Measurements from ENCODE around the gene USE1. TPM values are rescaled to one million over a fixed set of nuclear protein-coding genes. Genes with fewer than 3 reads are reported as not detected.
A peak's percentile ranks its signal among the peaks of the same experiment; 100 is the strongest.

USE1 gene
- total and polyA plus RNA-seq, 9 of the 15 experiments (the other 6 are each of a cell fraction or from before 2014, with no cell fraction given): 17.3 to 52.4 (median 34.0) TPM

- TF ChIP-seq ZBTB40 (IDR thresholded peaks at IDR 0.05) (0 out of 2 replicates have a peak, but pooled peaks have one; percentile 38), ZBTB40 (CRISPR knock-in tag; IDR thresholded peaks at IDR 0.05) (no peak), HCFC1 (IDR thresholded peaks at IDR 0.05; ENCODE audit: low read depth, low read length) (peak; percentile 46; the same call in 1 of the 2 replicates), NRF1 (conservative IDR thresholded peaks at IDR 0.05 in 1 of 2, IDR thresholded peaks at IDR 0.05 in 1 of 2) (peak; percentile 32 to 62; a peak in 3 of 4 replicates), NBN (IDR thresholded peaks at IDR 0.05; ENCODE audit: low read depth) (0 out of 2 replicates have a peak, but pooled peaks have one; percentile 81), NR2C2 (CRISPR knock-in tag; IDR thresholded peaks at IDR 0.05) (no peak), NR2C2 (tag; IDR thresholded peaks at IDR 0.05) (no peak)
- TF ChIP-seq, protein P1, sequence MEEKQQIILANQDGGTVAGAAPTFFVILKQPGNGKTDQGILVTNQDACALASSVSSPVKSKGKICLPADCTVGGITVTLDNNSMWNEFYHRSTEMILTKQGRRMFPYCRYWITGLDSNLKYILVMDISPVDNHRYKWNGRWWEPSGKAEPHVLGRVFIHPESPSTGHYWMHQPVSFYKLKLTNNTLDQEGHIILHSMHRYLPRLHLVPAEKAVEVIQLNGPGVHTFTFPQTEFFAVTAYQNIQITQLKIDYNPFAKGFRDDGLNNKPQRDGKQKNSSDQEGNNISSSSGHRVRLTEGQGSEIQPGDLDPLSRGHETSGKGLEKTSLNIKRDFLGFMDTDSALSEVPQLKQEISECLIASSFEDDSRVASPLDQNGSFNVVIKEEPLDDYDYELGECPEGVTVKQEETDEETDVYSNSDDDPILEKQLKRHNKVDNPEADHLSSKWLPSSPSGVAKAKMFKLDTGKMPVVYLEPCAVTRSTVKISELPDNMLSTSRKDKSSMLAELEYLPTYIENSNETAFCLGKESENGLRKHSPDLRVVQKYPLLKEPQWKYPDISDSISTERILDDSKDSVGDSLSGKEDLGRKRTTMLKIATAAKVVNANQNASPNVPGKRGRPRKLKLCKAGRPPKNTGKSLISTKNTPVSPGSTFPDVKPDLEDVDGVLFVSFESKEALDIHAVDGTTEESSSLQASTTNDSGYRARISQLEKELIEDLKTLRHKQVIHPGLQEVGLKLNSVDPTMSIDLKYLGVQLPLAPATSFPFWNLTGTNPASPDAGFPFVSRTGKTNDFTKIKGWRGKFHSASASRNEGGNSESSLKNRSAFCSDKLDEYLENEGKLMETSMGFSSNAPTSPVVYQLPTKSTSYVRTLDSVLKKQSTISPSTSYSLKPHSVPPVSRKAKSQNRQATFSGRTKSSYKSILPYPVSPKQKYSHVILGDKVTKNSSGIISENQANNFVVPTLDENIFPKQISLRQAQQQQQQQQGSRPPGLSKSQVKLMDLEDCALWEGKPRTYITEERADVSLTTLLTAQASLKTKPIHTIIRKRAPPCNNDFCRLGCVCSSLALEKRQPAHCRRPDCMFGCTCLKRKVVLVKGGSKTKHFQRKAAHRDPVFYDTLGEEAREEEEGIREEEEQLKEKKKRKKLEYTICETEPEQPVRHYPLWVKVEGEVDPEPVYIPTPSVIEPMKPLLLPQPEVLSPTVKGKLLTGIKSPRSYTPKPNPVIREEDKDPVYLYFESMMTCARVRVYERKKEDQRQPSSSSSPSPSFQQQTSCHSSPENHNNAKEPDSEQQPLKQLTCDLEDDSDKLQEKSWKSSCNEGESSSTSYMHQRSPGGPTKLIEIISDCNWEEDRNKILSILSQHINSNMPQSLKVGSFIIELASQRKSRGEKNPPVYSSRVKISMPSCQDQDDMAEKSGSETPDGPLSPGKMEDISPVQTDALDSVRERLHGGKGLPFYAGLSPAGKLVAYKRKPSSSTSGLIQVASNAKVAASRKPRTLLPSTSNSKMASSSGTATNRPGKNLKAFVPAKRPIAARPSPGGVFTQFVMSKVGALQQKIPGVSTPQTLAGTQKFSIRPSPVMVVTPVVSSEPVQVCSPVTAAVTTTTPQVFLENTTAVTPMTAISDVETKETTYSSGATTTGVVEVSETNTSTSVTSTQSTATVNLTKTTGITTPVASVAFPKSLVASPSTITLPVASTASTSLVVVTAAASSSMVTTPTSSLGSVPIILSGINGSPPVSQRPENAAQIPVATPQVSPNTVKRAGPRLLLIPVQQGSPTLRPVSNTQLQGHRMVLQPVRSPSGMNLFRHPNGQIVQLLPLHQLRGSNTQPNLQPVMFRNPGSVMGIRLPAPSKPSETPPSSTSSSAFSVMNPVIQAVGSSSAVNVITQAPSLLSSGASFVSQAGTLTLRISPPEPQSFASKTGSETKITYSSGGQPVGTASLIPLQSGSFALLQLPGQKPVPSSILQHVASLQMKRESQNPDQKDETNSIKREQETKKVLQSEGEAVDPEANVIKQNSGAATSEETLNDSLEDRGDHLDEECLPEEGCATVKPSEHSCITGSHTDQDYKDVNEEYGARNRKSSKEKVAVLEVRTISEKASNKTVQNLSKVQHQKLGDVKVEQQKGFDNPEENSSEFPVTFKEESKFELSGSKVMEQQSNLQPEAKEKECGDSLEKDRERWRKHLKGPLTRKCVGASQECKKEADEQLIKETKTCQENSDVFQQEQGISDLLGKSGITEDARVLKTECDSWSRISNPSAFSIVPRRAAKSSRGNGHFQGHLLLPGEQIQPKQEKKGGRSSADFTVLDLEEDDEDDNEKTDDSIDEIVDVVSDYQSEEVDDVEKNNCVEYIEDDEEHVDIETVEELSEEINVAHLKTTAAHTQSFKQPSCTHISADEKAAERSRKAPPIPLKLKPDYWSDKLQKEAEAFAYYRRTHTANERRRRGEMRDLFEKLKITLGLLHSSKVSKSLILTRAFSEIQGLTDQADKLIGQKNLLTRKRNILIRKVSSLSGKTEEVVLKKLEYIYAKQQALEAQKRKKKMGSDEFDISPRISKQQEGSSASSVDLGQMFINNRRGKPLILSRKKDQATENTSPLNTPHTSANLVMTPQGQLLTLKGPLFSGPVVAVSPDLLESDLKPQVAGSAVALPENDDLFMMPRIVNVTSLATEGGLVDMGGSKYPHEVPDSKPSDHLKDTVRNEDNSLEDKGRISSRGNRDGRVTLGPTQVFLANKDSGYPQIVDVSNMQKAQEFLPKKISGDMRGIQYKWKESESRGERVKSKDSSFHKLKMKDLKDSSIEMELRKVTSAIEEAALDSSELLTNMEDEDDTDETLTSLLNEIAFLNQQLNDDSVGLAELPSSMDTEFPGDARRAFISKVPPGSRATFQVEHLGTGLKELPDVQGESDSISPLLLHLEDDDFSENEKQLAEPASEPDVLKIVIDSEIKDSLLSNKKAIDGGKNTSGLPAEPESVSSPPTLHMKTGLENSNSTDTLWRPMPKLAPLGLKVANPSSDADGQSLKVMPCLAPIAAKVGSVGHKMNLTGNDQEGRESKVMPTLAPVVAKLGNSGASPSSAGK (IDR thresholded peaks at IDR 0.05): no peak; the same call in 1 of the 2 replicates
These were observed 45.7 kb downstream of the USE1 start (continued) for GRCh38 chr19:17260842-17261325.

Measured in K562 (cell line).